ENCODE results near the gene HOXA2.

- no peak for TF ChIP-seq GATA2 (IDR thresholded peaks at IDR 0.05; ENCODE audit: low read depth, low read length)
- no peak for TF ChIP-seq GATA3 (IDR thresholded peaks at IDR 0.05; ENCODE audit: low read depth, low read length)
Measured at GRCh38 chr7:27097686-27098577, 4.6 kb downstream of the HOXA2 start.
